GM12891 (cell line): ENCODE results near the gene RAI2.

Experiments
- POLR2A ChIP-seq: IDR thresholded peaks from 2 replicates; pipeline ENCODE4 v1.6.1; 2011; ENCODE audit warnings: low read depth, low read length, control low read depth
- POLR2AphosphoS5 ChIP-seq: IDR thresholded peaks from 2 replicates; pipeline ENCODE4 v1.6.1; 2011; ENCODE audit warnings: low read depth, low read length, control low read depth
- POU2F2 ChIP-seq: IDR thresholded peaks from 2 replicates; pipeline ENCODE4 v1.6.1; 2011; ENCODE audit warnings: low read depth, mild to moderate bottlenecking, control low read depth, low read length, moderate library complexity
- TAF1 ChIP-seq: IDR thresholded peaks from 2 replicates; pipeline ENCODE4 v1.6.1; 2011; ENCODE audit warnings: low read depth, low read length, control low read depth

DNA sequence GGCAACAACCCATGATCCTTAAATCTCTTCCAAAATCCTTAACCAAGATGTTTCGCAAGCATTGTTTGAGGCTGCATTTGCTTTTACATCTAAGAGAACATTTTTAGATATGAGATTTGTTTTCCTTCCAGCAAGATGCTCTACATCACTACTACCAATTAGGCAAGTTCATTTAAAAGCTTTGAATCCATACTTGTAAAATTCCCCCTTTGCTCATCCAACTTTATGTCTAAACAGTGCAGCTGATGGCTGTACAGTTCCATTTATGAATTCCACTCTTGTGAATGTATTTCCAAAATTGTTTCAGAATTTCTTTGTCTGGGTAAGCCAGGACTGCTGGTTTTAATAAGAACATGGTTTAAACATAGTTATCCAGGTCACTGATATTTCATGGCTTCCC, 31.5 kb downstream of the RAI2 start:
- TF ChIP-seq POLR2A (no peak), POLR2AphosphoS5 (no peak), TAF1 (no peak), POU2F2 (no peak)
